ENCODE data around the gene CNOT6L. TPM values are rescaled to one million over a fixed set of nuclear protein-coding genes. Genes with fewer than 3 reads are reported as not detected.
"Not testable (repeated sequence)": the region's sequence is repeated elsewhere in the genome, so short reads cannot be mapped to it uniquely, and the experiment has no call there.

Gene CNOT6L
- total and polyA plus RNA-seq, 4 donors = 4.4 to 17.7 (median 10.5) TPM

DNA sequence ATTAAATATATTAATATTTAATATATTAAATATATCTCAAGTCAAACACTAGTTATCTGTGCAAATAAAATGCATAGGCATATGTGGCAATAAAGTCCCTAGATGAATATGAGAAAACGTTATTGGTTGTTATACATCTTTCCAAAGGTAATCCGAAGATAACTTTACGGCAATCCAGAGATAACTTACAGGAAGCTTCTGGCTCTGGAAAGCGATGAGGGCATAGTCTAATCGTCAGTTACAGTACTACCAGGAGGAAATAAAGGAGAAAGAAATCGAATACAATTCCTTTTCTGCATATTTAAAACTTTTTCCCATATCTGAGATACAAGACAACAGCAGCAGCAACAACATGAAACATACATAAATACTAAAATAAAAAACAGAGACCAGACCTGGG, 35.3 kb downstream of the CNOT6L start:
- H3K9ac ChIP-seq (ENCODE audit: low read depth in 1 of 2, low read length in 2 of 2) = no peak overlapping the region
- H3K36me3 ChIP-seq (ENCODE audit: control insufficient read depth in 4 of 4, insufficient read depth in 3 of 4, low read depth in 1 of 4, low read length in 3 of 4) = no peaks in the 10 kb centered on the region
- no peaks in the 10 kb centered on the region for H3K27me3 ChIP-seq (ENCODE audit: control insufficient read depth in 4 of 4, insufficient read depth in 4 of 4, low read length in 3 of 4)
- no peak for DNase-seq (ENCODE audit: low spot score)
- peaks cover 0 to 2% (median 0%) of the 10 kb centered on the region in 4 donors for H3K4me1 ChIP-seq (ENCODE audit: control insufficient read depth in 4 of 4, insufficient read depth in 4 of 4, low read length in 3 of 4)
- TF ChIP-seq HNF4G (IDR thresholded peaks at IDR 0.05) = no peak
- TF ChIP-seq TAF1 (conservative IDR thresholded peaks at IDR 0.05) = no peak
- TF ChIP-seq RAD21 (IDR thresholded peaks at IDR 0.05) = no peak
- no peak for TF ChIP-seq NR2F2 (IDR thresholded peaks at IDR 0.05)
- TF ChIP-seq, protein P1, sequence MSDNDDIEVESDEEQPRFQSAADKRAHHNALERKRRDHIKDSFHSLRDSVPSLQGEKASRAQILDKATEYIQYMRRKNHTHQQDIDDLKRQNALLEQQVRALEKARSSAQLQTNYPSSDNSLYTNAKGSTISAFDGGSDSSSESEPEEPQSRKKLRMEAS (IDR thresholded peaks at IDR 0.05) = no peak
- no peak for TF ChIP-seq JUND (IDR thresholded peaks at IDR 0.05)
- TF ChIP-seq, protein P2, sequence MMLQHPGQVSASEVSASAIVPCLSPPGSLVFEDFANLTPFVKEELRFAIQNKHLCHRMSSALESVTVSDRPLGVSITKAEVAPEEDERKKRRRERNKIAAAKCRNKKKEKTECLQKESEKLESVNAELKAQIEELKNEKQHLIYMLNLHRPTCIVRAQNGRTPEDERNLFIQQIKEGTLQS (IDR thresholded peaks at IDR 0.05) = no peak
- no peak for TF ChIP-seq RXRA (IDR thresholded peaks at IDR 0.05)
- TF ChIP-seq HNF4A (conservative IDR thresholded peaks at IDR 0.05) = no peak
- WGBS = 80% methylated on average over 6 of the region's 6 CpGs
- no peak overlapping the region for H3K27ac ChIP-seq (ENCODE audit: low read depth in 1 of 2, low read length in 2 of 2)
- H3K9me3 ChIP-seq (ENCODE audit: control insufficient read depth in 4 of 4, low read length in 3 of 4) = no peaks in the 10 kb centered on the region
- no peak overlapping the region for H3K4me3 ChIP-seq (ENCODE audit: low read depth in 1 of 3, low read length in 3 of 3)

DNA sequence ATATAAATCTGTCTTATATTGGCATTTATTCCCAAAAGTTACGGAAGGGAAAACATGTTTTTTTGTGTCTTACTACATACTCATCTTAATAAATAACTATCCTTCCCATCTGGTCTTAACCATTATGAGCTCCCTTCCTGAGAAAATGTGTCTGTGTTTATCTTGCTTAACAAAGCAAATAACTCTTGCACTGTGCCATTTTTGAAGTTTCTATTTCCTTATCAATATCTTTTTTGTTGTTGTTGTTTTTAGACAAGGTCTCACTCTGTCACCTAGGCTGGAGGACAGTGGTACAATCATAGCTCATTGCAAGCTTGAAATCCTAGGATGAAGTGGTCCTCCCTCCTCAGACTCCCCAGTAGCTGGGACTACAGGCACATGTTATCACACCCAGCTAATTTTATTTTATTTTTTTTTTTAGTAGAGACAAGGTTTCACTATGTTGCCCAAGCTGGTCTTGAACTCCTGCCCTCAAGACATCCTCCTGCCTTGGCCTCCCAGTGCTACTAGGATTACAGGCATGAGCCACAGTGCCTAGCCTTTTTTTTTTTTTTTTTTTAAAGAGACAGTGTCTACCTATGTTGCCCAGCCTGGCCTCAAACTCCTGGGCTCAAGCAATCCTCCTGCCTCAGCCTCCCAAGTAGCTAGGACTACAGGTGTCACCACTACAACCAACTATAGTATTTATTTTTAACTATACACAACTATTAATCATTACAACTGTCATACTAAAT, 36.9 kb downstream of the CNOT6L start:
- Histone ChIP-seq H3K27me3 (ENCODE audit: control insufficient read depth in 4 of 4, insufficient read depth in 4 of 4, low read length in 3 of 4) (no peaks in the 10 kb centered on the region), H3K27ac (ENCODE audit: low read depth in 1 of 2, low read length in 2 of 2) (no peak overlapping the region), H3K4me3 (ENCODE audit: low read depth in 1 of 3, low read length in 3 of 3) (no peak overlapping the region), H3K9me3 (ENCODE audit: control insufficient read depth in 4 of 4, low read length in 3 of 4) (no peaks in the 10 kb centered on the region), H3K4me1 (ENCODE audit: control insufficient read depth in 4 of 4, insufficient read depth in 4 of 4, low read length in 3 of 4) (peaks cover 0 to 4% (median under 1%) of the 10 kb centered on the region in 4 donors), H3K9ac (ENCODE audit: low read depth in 1 of 2, low read length in 2 of 2) (no peak overlapping the region), H3K36me3 (ENCODE audit: control insufficient read depth in 4 of 4, insufficient read depth in 3 of 4, low read depth in 1 of 4, low read length in 3 of 4) (no peaks in the 10 kb centered on the region)
- TF ChIP-seq TAF1 (conservative IDR thresholded peaks at IDR 0.05) (no peak), HNF4G (IDR thresholded peaks at IDR 0.05) (no peak), SP1 (IDR thresholded peaks at IDR 0.05) (no peak)
- TF ChIP-seq, protein P3, sequence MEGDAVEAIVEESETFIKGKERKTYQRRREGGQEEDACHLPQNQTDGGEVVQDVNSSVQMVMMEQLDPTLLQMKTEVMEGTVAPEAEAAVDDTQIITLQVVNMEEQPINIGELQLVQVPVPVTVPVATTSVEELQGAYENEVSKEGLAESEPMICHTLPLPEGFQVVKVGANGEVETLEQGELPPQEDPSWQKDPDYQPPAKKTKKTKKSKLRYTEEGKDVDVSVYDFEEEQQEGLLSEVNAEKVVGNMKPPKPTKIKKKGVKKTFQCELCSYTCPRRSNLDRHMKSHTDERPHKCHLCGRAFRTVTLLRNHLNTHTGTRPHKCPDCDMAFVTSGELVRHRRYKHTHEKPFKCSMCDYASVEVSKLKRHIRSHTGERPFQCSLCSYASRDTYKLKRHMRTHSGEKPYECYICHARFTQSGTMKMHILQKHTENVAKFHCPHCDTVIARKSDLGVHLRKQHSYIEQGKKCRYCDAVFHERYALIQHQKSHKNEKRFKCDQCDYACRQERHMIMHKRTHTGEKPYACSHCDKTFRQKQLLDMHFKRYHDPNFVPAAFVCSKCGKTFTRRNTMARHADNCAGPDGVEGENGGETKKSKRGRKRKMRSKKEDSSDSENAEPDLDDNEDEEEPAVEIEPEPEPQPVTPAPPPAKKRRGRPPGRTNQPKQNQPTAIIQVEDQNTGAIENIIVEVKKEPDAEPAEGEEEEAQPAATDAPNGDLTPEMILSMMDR (IDR thresholded peaks at IDR 0.05; ENCODE audit: low read depth, low read length, missing input control) = no peak
- 89% methylated on average over 1 of the region's 1 CpG for WGBS
- DNase-seq (ENCODE audit: low spot score) = no peak

DNA sequence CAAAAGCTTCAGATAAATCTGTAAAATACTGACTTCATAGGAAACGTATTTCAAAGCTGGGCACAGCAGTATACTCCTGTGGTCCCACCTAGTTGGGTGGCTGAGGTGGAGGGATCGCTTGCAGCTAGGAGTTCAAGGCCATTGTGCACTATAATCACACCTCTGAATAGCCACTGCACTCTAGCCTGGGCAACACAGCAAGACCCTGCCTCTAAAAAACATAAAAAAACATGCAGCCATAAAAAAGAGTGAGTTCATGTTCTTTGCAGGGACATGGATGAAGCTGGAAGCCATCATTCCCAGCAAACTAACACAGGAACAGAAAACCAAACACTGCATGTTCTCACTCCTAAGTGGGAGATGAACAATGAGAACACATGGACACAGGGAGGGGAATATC, 38.4 kb downstream of the CNOT6L start:
- peaks cover 0 to 12% (median 2%) of the 10 kb centered on the region in 4 donors for H3K4me1 ChIP-seq (ENCODE audit: control insufficient read depth in 4 of 4, insufficient read depth in 4 of 4, low read length in 3 of 4)
- not testable (repeated sequence) for H3K27ac ChIP-seq (ENCODE audit: low read depth in 1 of 2, low read length in 2 of 2); H3K27me3 ChIP-seq (ENCODE audit: control insufficient read depth in 4 of 4, insufficient read depth in 4 of 4, low read length in 3 of 4); H3K4me3 ChIP-seq (ENCODE audit: low read depth in 1 of 3, low read length in 3 of 3); H3K9ac ChIP-seq (ENCODE audit: low read depth in 1 of 2, low read length in 2 of 2); H3K36me3 ChIP-seq (ENCODE audit: control insufficient read depth in 4 of 4, insufficient read depth in 3 of 4, low read depth in 1 of 4, low read length in 3 of 4); H3K9me3 ChIP-seq (ENCODE audit: control insufficient read depth in 4 of 4, low read length in 3 of 4); DNase-seq (ENCODE audit: low spot score)
- WGBS = 97% methylated on average over 2 of the region's 2 CpGs

Measured in liver (tissue), 9 donors.